K562 (cell line): ENCODE measurements around the gene MPIG6B. TPM values are rescaled to one million over a fixed set of nuclear protein-coding genes. Genes with fewer than 3 reads are reported as not detected.

Experiments used
- BHLHE40 ChIP-seq: IDR thresholded peaks from 2 replicates; pipeline ENCODE4 v1.6.1; 2011; ENCODE audit warnings: low read length, improper control_type of control experiment
- BRD9 ChIP-seq: fragments of 450-650 bp; IDR thresholded peaks from 2 replicates; pipeline ENCODE4 v1.6.1; 2018; ENCODE audit warnings: low read depth; ENCODE audit not compliant: partially characterized antibody
- PHTF2 ChIP-seq: fragments of 250-450 bp; sonication (Bioruptor Pico); IDR thresholded peaks from 2 replicates; pipeline ENCODE4 v1.5.0; 2021; ENCODE audit warnings: mild to moderate bottlenecking
- PRPF4 ChIP-seq: fragments of 200-400 bp; formaldehyde crosslinking; IDR thresholded peaks from one replicate; pipeline ENCODE4 v1.6.1; 2017; ENCODE audit warnings: low read length, low read depth, mild to moderate bottlenecking; ENCODE audit not compliant: insufficient read depth, poor library complexity, severe bottlenecking
- SMARCB1 ChIP-seq: IDR thresholded peaks from 2 replicates; pipeline ENCODE4 v1.6.1; 2011; ENCODE audit warnings: improper control_type of control experiment, low read depth; ENCODE audit not compliant: insufficient read length
- SPI1 ChIP-seq: IDR thresholded peaks from 2 replicates; pipeline ENCODE4 v1.6.1; 2011; ENCODE audit warnings: low read depth, low read length, control low read depth, borderline replicate concordance
- TGIF2 ChIP-seq: sonication (generic); formaldehyde crosslinking; IDR thresholded peaks from 2 replicates; pipeline ENCODE4 v1.8.1; 2022; ENCODE audit warnings: mild to moderate bottlenecking, missing genetic modification reagents, moderate library complexity
- ZFP1 ChIP-seq: fragments of 450-650 bp; formaldehyde crosslinking; IDR thresholded peaks from 2 replicates; pipeline ENCODE4 v1.4.0; 2020; ENCODE audit warnings: mild to moderate bottlenecking, mixed read lengths
- ZNF232 ChIP-seq: sonication (generic); formaldehyde crosslinking; IDR thresholded peaks from 2 replicates; pipeline ENCODE4 v1.8.0; 2022; ENCODE audit warnings: mild to moderate bottlenecking, missing genetic modification reagents
- polyA plus RNA-seq, 8 experiments: library from polyadenylated mRNA; depleted of rRNA in 4 of 8; stranded (reverse) in 5 of 8; unstranded in 3 of 8; fragments of >200 nt; fragmentation: Nextera tagmentation in 2 of 8; fragmentation: Illumina TruSeq in 1 of 8; extraction: Ambion mirVana in 2 of 8; extraction: Trizol in 1 of 8; gene quantifications; 2 replicates each; pipeline versions ENCODE4 v1.2.1 to v1.2.3, GENCODE V29; 2011 to 2014; ENCODE audit warnings: inconsistent platforms in 1 of 8, missing spikeins in 1 of 8
- total RNA-seq, 7 experiments: library from RNA; depleted of rRNA in 6 of 7; stranded (reverse); fragments of >200 nt in 6 of 7; fragmentation: Illumina TruSeq in 2 of 7; extraction: Trizol in 2 of 7; gene quantifications; 2 replicates each; pipeline versions ENCODE4 v1.2.1 to v1.2.3, GENCODE V29; 2011 to 2021; ENCODE audit warnings: low replicate concordance in 1 of 7
- TF ChIP-seq, protein P1 (sequence below): sonication (generic); formaldehyde crosslinking; IDR thresholded peaks from 2 replicates; pipeline ENCODE4 v1.8.0; 2022; ENCODE audit warnings: mild to moderate bottlenecking, low read depth, missing genetic modification reagents
- TF ChIP-seq, protein P2 (sequence below): sonication (generic); formaldehyde crosslinking; IDR thresholded peaks from 2 replicates; pipeline ENCODE4 v1.8.0; 2023; ENCODE audit warnings: mild to moderate bottlenecking, missing genetic modification reagents

MPIG6B gene
- total and polyA plus RNA-seq, 9 of the 15 experiments (the other 6 are each of a cell fraction or from before 2014, with no cell fraction given), result 0.11 to 1.2 (median 0.28) TPM; not detected in 1

DNA sequence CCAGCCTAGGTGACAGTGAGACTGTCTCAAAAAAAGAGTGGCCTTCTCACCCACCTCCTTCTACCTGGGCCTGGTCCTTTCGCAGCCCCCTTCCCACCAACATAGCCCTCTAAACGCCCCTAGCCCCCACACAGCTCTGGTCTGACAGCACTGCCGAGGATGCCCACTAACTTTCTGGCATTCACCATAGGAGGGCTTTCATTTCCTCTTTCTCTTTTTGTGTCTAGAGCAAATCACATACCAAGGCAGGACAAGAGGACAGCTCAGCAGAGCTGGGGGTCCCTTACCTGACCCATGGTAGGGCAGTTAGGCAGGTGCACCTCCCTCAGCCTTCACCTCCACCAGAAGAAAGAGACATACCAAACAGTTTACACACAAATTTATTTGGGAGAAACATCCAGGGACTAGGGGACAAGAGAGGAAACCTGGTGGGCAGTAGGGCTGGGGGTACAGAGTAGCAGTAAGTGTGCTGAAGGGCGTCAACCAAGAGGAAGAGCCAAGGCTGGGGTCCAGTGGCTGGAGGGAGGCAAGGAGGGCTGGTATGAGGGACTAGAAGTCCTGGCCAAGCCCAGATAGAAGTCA, 46.8 kb upstream of the MPIG6B start (continued):
- TF ChIP-seq BHLHE40, result 0 out of 2 replicates have a peak, but pooled peaks have one; percentile 26
- peak; percentile 62; the same call in 1 of the 2 replicates for TF ChIP-seq TGIF2 (CRISPR knock-in tag)
- TF ChIP-seq ZFP1, result no peak
- TF ChIP-seq PHTF2, result no peak
- TF ChIP-seq PRPF4, result no peak
- no peak for TF ChIP-seq BRD9
- TF ChIP-seq, protein P1, sequence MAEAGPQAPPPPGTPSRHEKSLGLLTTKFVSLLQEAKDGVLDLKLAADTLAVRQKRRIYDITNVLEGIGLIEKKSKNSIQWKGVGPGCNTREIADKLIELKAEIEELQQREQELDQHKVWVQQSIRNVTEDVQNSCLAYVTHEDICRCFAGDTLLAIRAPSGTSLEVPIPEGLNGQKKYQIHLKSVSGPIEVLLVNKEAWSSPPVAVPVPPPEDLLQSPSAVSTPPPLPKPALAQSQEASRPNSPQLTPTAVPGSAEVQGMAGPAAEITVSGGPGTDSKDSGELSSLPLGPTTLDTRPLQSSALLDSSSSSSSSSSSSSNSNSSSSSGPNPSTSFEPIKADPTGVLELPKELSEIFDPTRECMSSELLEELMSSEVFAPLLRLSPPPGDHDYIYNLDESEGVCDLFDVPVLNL (CRISPR knock-in tag), result 0 out of 2 replicates have a peak, but pooled peaks have one; percentile 23
- peak; percentile 58; the same call in 1 of the 2 replicates for TF ChIP-seq SPI1
- no peak for TF ChIP-seq SMARCB1
- TF ChIP-seq, protein P2, sequence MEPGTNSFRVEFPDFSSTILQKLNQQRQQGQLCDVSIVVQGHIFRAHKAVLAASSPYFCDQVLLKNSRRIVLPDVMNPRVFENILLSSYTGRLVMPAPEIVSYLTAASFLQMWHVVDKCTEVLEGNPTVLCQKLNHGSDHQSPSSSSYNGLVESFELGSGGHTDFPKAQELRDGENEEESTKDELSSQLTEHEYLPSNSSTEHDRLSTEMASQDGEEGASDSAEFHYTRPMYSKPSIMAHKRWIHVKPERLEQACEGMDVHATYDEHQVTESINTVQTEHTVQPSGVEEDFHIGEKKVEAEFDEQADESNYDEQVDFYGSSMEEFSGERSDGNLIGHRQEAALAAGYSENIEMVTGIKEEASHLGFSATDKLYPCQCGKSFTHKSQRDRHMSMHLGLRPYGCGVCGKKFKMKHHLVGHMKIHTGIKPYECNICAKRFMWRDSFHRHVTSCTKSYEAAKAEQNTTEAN (CRISPR knock-in tag), result no peak
- TF ChIP-seq ZNF232 (CRISPR knock-in tag), result 0 out of 2 replicates have a peak, but pooled peaks have one; percentile 40
